HEK293T (cell line): ENCODE data around the gene NCOA5.

Source experiments
- BHLHE40 ChIP-seq: fragments of 450-650 bp; IDR thresholded peaks from 2 replicates; pipeline ENCODE4 v1.6.1; 2016; ENCODE audit warnings: mild to moderate bottlenecking, moderate library complexity, borderline replicate concordance
- CTBP1 ChIP-seq: fragments of 450-650 bp; IDR thresholded peaks from 2 replicates; pipeline ENCODE4 v1.6.1; 2016; ENCODE audit warnings: borderline replicate concordance
- ELF4 ChIP-seq: fragments of 450-650 bp; IDR thresholded peaks from 2 replicates; pipeline ENCODE4 v1.6.1; 2017; ENCODE audit warnings: antibody characterized with exemption
- FOXA1 ChIP-seq: fragments of 450-650 bp; IDR thresholded peaks from 2 replicates; pipeline ENCODE4 v1.6.1; 2016; ENCODE audit warnings: mild to moderate bottlenecking
- FOXK2 ChIP-seq: fragments of 450-650 bp; IDR thresholded peaks from 2 replicates; pipeline ENCODE4 v1.6.1; 2016; ENCODE audit warnings: mild to moderate bottlenecking
- FOXM1 ChIP-seq: fragments of 450-650 bp; IDR thresholded peaks from 2 replicates; pipeline ENCODE4 v1.6.1; 2017; ENCODE audit warnings: mild to moderate bottlenecking, borderline replicate concordance
- HDGF ChIP-seq: fragments of 450-650 bp; IDR thresholded peaks from 2 replicates; pipeline ENCODE4 v1.6.1; 2017; ENCODE audit warnings: antibody characterized with exemption, borderline replicate concordance
- L3MBTL2 ChIP-seq: fragments of 450-650 bp; conservative IDR thresholded peaks from 2 replicates; pipeline ENCODE4 v1.6.1; 2016; ENCODE audit warnings: mild to moderate bottlenecking
- LEF1 ChIP-seq: fragments of 450-650 bp; IDR thresholded peaks from 2 replicates; pipeline ENCODE4 v1.6.1; 2017; ENCODE audit warnings: mild to moderate bottlenecking, borderline replicate concordance
- NFRKB ChIP-seq: fragments of 450-650 bp; IDR thresholded peaks from 2 replicates; pipeline ENCODE4 v1.6.1; 2016; ENCODE audit warnings: mild to moderate bottlenecking, moderate library complexity
- PKNOX1 ChIP-seq: fragments of 450-650 bp; IDR thresholded peaks from 2 replicates; pipeline ENCODE4 v1.6.1; 2016
- SP1 ChIP-seq: fragments of 450-650 bp; IDR thresholded peaks from 2 replicates; pipeline ENCODE4 v1.6.1; 2017
- SUZ12 ChIP-seq: fragments of 450-650 bp; IDR thresholded peaks from 2 replicates; pipeline ENCODE4 v1.6.1; 2016; ENCODE audit warnings: mild to moderate bottlenecking
- TARDBP ChIP-seq: fragments of 450-650 bp; IDR thresholded peaks from 2 replicates; pipeline ENCODE4 v1.6.1; 2016

- TF ChIP-seq FOXM1 (no peak), ELF4 (no peak), SP1 (no peak), BHLHE40 (no peak), SUZ12 (no peak), FOXA1 (no peak), FOXK2 (no peak), TARDBP (no peak), PKNOX1 (no peak), CTBP1 (no peak), HDGF (no peak), L3MBTL2 (no peak), LEF1 (no peak), NFRKB (no peak)
Observed at GRCh38 chr20:46020555-46020954, 69.2 kb downstream of the NCOA5 start.
